GM10847 (cell line): ENCODE measurements around the gene UTS2B.

ENCODE experiments used
- POLR2A ChIP-seq: IDR thresholded peaks from 2 replicates; pipeline ENCODE4 v1.6.1; 2011; ENCODE audit not compliant: insufficient read length; ENCODE audit errors: extremely low read depth

The UTS2B gene

GRCh38 chr3:191357909-191358308, 27.6 kb upstream of the UTS2B start:
- no peak for TF ChIP-seq POLR2A

- no peak for TF ChIP-seq POLR2A
Measured at GRCh38 chr3:191356631-191357439, 26.5 kb upstream of the UTS2B start.

- no peak for TF ChIP-seq POLR2A
Measured at GRCh38 chr3:191355406-191355805, 25.1 kb upstream of the UTS2B start.

- TF ChIP-seq POLR2A: no peak
Measured at GRCh38 chr3:191353022-191353777, 22.9 kb upstream of the UTS2B start.

GRCh38 chr3:191352014-191352413, 21.7 kb upstream of the UTS2B start:
- no peak for TF ChIP-seq POLR2A

GRCh38 chr3:191350396-191351090, 20.2 kb upstream of the UTS2B start:
- TF ChIP-seq POLR2A: no peak

- TF ChIP-seq POLR2A: no peak
Measured at GRCh38 chr3:191348098-191348497, 17.8 kb upstream of the UTS2B start.

GRCh38 chr3:191347228-191347627, 16.9 kb upstream of the UTS2B start:
- TF ChIP-seq POLR2A: no peak

- TF ChIP-seq POLR2A: no peak
Measured at GRCh38 chr3:191345334-191345733, 15.0 kb upstream of the UTS2B start.

GRCh38 chr3:191343913-191344312, 13.6 kb upstream of the UTS2B start:
- TF ChIP-seq POLR2A: no peak

GRCh38 chr3:191343115-191343514, 12.8 kb upstream of the UTS2B start:
- no peak for TF ChIP-seq POLR2A

- TF ChIP-seq POLR2A: no peak
Measured at GRCh38 chr3:191342411-191342810, 12.1 kb upstream of the UTS2B start.

GRCh38 chr3:191342006-191342405, 11.7 kb upstream of the UTS2B start:
- no peak for TF ChIP-seq POLR2A

GRCh38 chr3:191340966-191341365, 10.6 kb upstream of the UTS2B start:
- TF ChIP-seq POLR2A: no peak

GRCh38 chr3:191340351-191340750, 10.0 kb upstream of the UTS2B start:
- no peak for TF ChIP-seq POLR2A
